Kidney capillary endothelial cell (primary cell): ENCODE measurements around the gene NRBP1.

Experiments
- DNase-seq: peaks from one replicate; pipeline ENCODE4 v3.0.0-alpha.2; 2018; ENCODE audit warnings: low spot score

Gene NRBP1

GRCh38 chr2:27428213-27428977, at the start of gene NRBP1:
NRBP1 (plus strand) TSS chr2:27428631; CDS start chr2:27433274, 4,643 bp downstream.
- peak; percentile 86 for DNase-seq

DNA sequence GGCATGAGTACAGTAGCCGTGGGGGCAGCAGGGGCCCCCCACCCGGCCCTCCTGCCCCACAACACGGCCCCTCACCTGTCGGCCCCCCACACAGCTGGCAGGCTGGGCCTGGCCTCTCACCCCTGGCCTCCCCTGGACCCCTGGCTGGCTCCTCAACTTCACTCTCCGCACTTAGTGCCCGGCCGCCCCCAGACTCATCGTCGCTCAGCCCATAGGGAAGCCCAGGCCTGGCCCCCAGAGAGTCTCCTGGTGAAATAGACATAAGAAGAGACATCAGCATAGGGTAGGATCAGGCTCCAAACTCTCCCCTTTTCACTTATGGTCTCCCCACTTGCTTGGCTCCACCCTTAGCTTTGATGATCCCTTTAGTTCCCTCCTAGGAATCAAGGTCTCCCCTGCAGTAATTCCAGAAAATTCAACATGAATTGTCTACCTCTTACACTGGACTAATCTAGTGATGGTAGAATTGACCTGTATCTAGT, 49.6 kb upstream of the NRBP1 start:
- no peak for DNase-seq

DNA sequence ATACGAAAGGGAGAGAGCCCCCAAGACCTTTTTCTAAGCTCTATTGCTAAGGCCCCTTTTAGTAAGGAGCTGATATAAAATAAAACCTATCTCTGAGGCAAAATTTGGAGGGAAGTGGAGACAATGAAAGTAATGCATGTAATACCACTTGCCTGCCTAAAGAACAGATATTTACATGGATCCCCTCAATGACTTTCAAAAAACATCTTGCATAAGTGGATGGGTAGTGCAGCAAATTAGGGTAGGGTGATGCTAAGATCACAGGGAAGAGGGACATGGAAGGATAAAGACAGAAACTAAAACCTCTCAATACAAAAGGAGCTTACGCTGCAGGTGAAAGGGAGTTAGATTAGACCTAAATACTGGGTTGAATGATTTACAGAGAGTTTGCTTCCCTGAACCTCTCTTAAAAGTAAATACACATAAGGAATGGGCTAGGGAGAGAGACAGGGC, 49.0 kb upstream of the NRBP1 start:
- DNase-seq, result no peak

DNA sequence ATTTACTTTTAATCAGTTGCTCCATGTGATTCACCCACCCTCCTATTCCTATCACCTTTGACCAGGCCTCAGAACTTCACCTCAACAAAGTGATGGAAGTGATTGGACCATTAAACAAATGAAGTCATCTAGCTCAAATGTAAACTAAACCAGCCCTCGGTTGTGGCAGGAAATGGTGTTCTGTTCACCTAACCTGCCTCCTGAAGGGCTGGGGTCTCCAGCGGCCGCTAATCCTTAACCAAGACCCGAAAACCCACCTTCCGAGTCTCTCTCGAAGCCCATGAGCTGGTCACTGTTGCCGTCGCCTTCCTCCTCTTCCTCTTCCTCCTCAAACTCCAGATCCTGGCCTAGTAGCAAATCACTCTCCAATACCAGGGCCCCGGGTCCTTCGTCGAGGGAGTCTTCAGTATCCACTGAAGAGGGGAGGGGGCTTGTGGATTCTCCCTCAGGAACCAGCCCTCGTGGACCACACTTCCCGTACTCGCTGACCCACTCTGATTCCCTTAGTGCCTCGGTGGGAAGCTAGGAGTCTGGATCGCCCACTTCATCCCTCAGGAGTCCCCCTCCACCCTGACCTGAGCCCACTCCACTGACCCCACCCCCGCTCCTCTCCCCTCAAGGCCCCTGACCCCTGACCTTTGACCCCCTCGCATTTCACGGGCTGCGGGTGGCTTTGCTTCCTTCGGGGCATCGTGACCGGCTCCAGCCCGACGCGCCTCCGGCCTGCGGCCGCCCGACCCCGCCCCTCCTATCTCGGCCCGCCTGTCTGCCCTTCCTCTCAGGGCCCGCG, 48.4 kb upstream of the NRBP1 start:
- peak; percentile 26 for DNase-seq

GRCh38 chr2:27380626-27381545, 47.5 kb upstream of the NRBP1 start, which contains the start of gene ZNF513:
ZNF513 (minus strand) TSS chr2:27380734; CDS start chr2:27380526, 208 bp downstream.
- peak; percentile 90 for DNase-seq

DNA sequence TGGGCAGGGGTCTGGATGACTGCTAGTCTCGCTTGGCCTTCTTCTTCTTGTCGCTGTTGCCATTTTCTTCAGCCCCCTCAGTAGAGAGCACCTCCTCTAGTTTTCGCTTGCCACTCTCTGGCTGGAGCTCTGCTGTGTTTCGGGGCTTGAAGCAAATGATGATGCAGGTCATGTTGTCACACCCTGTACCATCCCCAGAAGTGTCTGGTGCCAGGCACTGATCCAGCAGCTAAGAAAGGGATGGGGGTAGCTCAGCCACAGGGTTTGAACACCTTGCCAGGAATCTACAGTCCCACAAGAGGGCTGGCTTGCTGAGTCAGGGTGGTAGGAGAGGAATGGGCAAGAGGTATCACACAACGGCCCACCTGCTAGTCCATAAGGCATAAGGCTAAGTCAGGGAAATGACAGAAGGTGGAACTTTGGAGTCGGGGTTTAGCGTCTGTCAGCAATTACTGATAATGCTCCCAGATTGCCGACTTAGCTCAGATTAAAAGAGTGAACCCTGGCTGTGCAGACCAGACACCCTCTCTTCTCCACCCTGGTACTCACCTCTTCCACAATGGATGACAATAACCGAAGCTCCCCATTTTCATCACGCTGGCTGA, 46.8 kb upstream of the NRBP1 start:
- no peak for DNase-seq

- DNase-seq, result no peak
Observed at GRCh38 chr2:27390822-27391679, 37.4 kb upstream of the NRBP1 start.

- DNase-seq, result no peak
Observed at GRCh38 chr2:27393225-27393624, 35.2 kb upstream of the NRBP1 start.

DNA sequence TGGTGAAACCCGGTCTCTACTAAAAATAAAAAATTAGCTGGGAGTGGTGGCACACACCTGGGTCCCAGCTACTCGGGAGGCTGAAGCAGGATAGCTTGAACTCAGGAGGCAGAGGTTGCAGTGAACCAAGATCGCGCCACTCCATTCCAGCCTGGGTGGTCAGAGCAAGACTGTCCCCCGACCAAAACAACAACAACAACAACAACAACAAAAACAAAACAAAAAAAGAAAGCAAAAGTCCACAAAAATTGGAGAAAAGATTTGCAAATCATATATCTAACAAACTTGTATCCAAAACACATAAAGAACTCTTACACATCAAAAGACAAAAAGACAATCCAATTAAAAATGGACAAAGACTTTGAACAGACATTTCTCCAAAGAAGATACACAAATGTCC, 29.5 kb upstream of the NRBP1 start:
- DNase-seq, result no peak

GRCh38 chr2:27400348-27401135, 27.9 kb upstream of the NRBP1 start:
- DNase-seq, result no peak

DNA sequence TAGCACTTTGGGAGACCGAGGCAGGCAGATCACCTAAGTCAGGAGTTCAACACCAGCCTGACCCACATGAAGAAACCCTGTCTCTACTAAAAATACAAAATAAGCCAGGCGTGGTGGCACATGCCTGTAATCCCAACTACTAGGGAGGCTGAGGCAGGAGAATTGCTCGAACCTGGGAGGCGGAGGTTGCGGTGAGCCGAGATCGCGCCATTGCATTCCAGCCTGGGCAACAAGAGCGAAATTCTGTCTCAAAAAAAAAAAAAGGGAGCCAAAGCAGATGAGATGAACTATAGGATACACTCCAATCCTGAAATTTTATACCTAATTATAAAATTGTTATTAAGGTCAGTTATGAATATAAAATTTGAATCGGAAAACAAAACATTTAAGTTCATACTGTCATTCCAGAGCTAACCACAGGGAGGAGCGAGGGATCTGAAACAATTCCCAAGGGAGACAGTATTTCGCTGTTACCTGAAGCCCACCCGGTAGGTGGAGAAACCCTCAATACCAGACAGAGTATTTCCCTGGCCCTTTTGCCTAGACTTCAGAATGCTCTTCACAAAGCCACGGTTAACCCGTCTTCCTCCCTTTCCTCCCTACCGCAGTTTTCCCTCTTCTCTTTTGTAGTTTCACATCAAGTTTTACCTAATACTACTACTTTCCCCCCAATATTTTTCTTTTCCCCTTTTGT, 20.5 kb upstream of the NRBP1 start:
- peak; percentile 64 for DNase-seq

- peak; percentile 41 for DNase-seq
Observed at GRCh38 chr2:27408601-27409320, 19.7 kb upstream of the NRBP1 start.

- peak; percentile 92 for DNase-seq
Observed at GRCh38 chr2:27409321-27410073, 18.9 kb upstream of the NRBP1 start, which contains the start of gene PPM1G. PPM1G (minus strand) TSS chr2:27409591; CDS start chr2:27409422, 169 bp downstream.

DNA sequence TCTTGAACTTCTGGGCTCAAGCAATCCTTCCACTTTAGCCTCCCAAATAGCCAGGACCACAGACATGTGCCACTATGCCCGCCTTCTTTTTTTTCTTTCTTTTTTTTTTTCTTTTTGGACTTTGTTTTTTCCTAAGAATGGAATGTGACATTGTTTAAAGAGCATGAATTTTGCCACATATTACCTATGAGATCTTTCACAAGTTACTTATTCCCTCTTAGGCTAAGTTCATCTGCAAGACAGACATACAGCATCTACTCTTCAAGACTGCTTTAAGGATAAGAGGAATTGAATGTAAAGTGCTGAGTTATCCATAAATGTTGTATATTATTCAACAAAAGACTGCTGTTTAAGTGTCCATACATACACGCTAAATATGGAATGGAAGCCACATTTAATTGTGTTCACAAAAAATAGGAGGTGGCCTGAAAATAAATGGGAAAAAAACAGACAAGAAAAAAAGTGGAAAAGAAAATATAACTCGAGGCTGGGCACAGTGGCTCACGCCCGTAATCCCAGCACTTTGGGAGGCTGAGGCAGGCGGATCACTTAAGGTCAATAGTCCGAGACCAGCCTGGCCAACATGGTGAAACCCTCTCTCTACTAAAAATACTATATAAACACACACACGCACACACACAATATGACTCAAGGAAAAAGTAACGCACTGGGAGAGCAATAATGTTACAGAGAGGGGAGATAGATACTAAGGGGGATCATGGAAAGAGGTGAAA, 15.8 kb upstream of the NRBP1 start:
- DNase-seq, result no peak

- no peak for DNase-seq
Observed at GRCh38 chr2:27416151-27416550, 12.3 kb upstream of the NRBP1 start.

- no peak for DNase-seq
Observed at GRCh38 chr2:27420996-27421395, 7.4 kb upstream of the NRBP1 start.
